Fibroblast of villous mesenchyme (primary cell): ENCODE measurements around the gene TGM4. TPM values are rescaled to one million over a fixed set of nuclear protein-coding genes. Genes with fewer than 3 reads are reported as not detected.
A peak's percentile ranks its signal among the peaks of the same experiment; 100 is the strongest.
"Not testable (repeated sequence)": the region's sequence is repeated elsewhere in the genome, so short reads cannot be mapped to it uniquely, and the experiment has no call there.

Source experiments
- DNase-seq: peaks from one replicate; pipeline ENCODE4 v3.0.0-alpha.2; 2010; ENCODE audit warnings: low read depth
- H3K4me3 ChIP-seq: 2 replicates; pipeline ENCODE4 v1.5.1; 2011; ENCODE audit warnings: low read depth, mild to moderate bottlenecking, low read length
- CTCF ChIP-seq: IDR thresholded peaks from 2 replicates; pipeline ENCODE4 v1.5.1; 2012; ENCODE audit warnings: low read depth, mild to moderate bottlenecking, low read length; ENCODE audit not compliant: insufficient read depth
- total RNA-seq: library from RNA; depleted of rRNA; stranded (reverse); fragments of >200 nt; gene quantifications from 2 replicates; pipeline ENCODE4 v1.2.3, GENCODE V29; 2012

Gene TGM4
- total RNA-seq, 1 donor: not detected

- no peak for TF ChIP-seq CTCF
- no peak overlapping the region for H3K4me3 ChIP-seq
- no peak for DNase-seq
Observed at GRCh38 chr3:44835684-44836083, 38.7 kb upstream of the TGM4 start.

DNA sequence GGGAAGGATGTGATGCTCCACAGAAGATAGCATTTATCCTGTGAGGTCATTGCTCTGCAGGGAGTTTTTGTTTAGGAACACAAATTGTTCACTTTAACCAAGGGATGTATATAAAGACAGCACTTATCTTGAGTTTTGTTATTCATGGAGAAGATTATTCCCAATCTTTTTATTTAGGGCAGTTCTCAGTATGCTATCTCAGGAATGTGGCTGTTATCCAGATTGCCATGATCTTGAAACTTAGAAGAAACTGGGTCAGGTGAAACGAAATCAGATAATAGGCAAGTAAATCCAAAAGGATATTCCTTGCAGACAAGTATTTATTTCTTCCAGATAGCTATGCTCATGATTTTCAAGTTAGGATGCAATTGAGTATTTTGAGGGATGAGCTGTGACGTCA is 32.0 kb upstream of the TGM4 start:
- no peak overlapping the region for H3K4me3 ChIP-seq
- DNase-seq: no peak
- no peak for TF ChIP-seq CTCF

GRCh38 chr3:44845528-44846520 is 28.6 kb upstream of the TGM4 start:
- H3K4me3 ChIP-seq: no peak overlapping the region
- no peak for TF ChIP-seq CTCF
- peak; percentile 87 for DNase-seq

- no peak for TF ChIP-seq CTCF
- no peak for DNase-seq
- H3K4me3 ChIP-seq: no peak overlapping the region
Observed at GRCh38 chr3:44848634-44849033, 25.8 kb upstream of the TGM4 start.

DNA sequence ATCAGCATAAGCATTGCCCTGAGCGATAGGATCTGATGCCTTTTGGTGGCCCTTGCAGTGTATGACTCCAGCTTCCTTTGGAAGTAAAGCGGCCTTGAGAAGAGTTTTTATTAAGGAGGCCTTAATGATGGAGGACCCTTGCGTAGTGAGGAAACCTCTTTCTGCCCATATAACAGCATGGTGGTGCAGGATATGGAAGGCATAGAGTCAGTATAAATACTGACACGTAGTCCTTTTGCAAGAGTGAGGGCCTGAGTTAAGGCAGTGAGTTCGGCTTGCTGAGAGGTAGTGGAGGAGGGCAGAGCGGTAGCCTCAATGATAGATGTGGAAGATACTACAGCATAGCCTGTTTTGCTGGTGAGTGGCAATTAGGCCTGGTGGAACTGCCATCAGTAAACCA is 17.7 kb upstream of the TGM4 start:
- H3K4me3 ChIP-seq, DNase-seq: not testable (repeated sequence)

- no peak overlapping the region for H3K4me3 ChIP-seq
- no peak for TF ChIP-seq CTCF
- no peak for DNase-seq
Observed at GRCh38 chr3:44860117-44860516, 14.3 kb upstream of the TGM4 start.

- DNase-seq: peak; percentile 95
- peak within 1 kb of the TSS; percentile 77 for H3K4me3 ChIP-seq
- peak; percentile 47 for TF ChIP-seq CTCF
Observed at GRCh38 chr3:44861412-44862225, 12.8 kb upstream of the TGM4 start, which contains the start of gene TMEM42. TSS of gene TMEM42 (plus strand) at chr3:44861912. CDS start at chr3:44861925, 13 bp downstream.
